ENCODE results near the gene RIMS4. TPM values are rescaled to one million over a fixed set of nuclear protein-coding genes. Genes with fewer than 3 reads are reported as not detected.

Gene RIMS4
- total RNA-seq, 1 experiment from 2014 or later, result 4.0 TPM

DNA sequence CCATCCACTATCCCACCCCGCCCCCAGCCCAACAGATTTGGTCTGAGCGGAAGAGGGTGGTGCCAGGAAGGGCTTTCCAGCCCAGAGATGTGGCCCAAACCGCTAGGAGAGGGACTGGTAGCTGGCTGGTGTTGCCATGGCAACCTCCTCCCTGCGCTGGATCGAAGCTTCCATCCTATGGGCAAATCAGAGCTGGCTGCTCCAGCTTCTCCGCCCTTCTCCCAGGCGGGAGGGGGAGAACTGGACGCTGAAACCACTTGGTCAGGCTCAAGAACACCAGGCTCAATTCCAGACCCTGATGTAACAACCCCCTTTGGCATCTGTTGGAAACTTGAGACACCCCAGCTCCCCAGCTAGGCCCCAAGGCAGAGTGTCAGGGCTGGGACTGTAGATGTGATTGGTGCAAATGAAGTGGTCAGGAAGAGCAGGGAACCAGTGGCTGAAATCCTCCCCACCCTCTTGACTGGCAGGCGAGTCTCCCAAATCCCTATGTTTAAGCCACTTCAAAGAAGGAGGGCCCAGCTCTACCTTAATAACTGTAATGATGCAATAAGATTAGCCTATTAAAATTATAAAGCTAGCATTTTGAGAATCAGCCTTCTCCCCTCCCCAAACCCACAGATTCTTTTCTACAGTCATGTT lies 4.2 kb downstream of the RIMS4 start:
- CTCF ChIA-PET, result no interaction called here
- POLR2A ChIA-PET, result no interaction called here
- H3K36me3 ChIP-seq (ENCODE audit: control insufficient read depth, insufficient read depth, low read length), result no peaks in the 10 kb centered on the region
- no peaks in the 10 kb centered on the region for H3K9me3 ChIP-seq (ENCODE audit: control insufficient read depth, insufficient read depth, low read depth, low read length)
- BruUV-seq (replicated peaks), result no TSS peak
- intact Hi-C loops (cut with micrococcal nuclease; ENCODE audit: unreplicated experiment), result no loop called here
- no peaks in the 10 kb centered on the region for H3K4me1 ChIP-seq (ENCODE audit: control insufficient read depth, insufficient read depth, low read length)
- no peak for ATAC-seq
- in situ Hi-C loops (cut with HindIII; ENCODE audit: low pct_unique_long_range_greater_than_20kb, low sequenced_read_pairs), result no loop called here
- no peak for TF ChIP-seq REST (IDR thresholded peaks at IDR 0.05; ENCODE audit: insufficient read depth in 1 of 2, low read depth in 2 of 2, low read length in 1 of 2)
- no peak for TF ChIP-seq SIN3A (IDR thresholded peaks at IDR 0.05; ENCODE audit: borderline replicate concordance, insufficient read depth, low read depth, low read length)
- no peak for TF ChIP-seq POLR2AphosphoS5 (IDR thresholded peaks at IDR 0.05; ENCODE audit: low read depth, low read length)
- no peak for TF ChIP-seq TCF7L2 (IDR thresholded peaks at IDR 0.05; ENCODE audit: low read depth, low read length)
- TF ChIP-seq CTCF (IDR thresholded peaks at IDR 0.05), result no peak
- H3K27ac ChIP-seq (ENCODE audit: low read length), result no peak overlapping the region
- no peak for DNase-seq (ENCODE audit: low read depth, low spot score)
- H3K27me3 ChIP-seq (ENCODE audit: control insufficient read depth, insufficient read depth, low read length), result no peaks in the 10 kb centered on the region; the same call in 1 of the 2 replicates
- no peak overlapping the region for H3K4me3 ChIP-seq (ENCODE audit: low read depth in 2 of 2, low read length in 2 of 2)

- no peaks in the 10 kb centered on the region for H3K9me3 ChIP-seq (ENCODE audit: control insufficient read depth, insufficient read depth, low read depth, low read length)
- in situ Hi-C loops (cut with HindIII; ENCODE audit: low pct_unique_long_range_greater_than_20kb, low sequenced_read_pairs) (no loop called here), intact Hi-C loops (cut with micrococcal nuclease; ENCODE audit: unreplicated experiment) (no loop called here)
- no peak overlapping the region for H3K4me3 ChIP-seq (ENCODE audit: low read depth in 2 of 2, low read length in 2 of 2)
- ChIA-PET CTCF (no interaction called here), POLR2A (no interaction called here)
- no peak for DNase-seq (ENCODE audit: low read depth, low spot score)
- H3K27me3 ChIP-seq (ENCODE audit: control insufficient read depth, insufficient read depth, low read length), result no peaks in the 10 kb centered on the region
- H3K36me3 ChIP-seq (ENCODE audit: control insufficient read depth, insufficient read depth, low read length), result no peaks in the 10 kb centered on the region
- BruUV-seq (replicated peaks), result no TSS peak
- no peak for ATAC-seq
- H3K27ac ChIP-seq (ENCODE audit: low read length), result no peak overlapping the region
- H3K4me1 ChIP-seq (ENCODE audit: control insufficient read depth, insufficient read depth, low read length), result no peaks in the 10 kb centered on the region
- TF ChIP-seq POLR2AphosphoS5 (IDR thresholded peaks at IDR 0.05; ENCODE audit: low read depth, low read length) (no peak), CTCF (IDR thresholded peaks at IDR 0.05) (no peak), SIN3A (IDR thresholded peaks at IDR 0.05; ENCODE audit: borderline replicate concordance, insufficient read depth, low read depth, low read length) (no peak), REST (IDR thresholded peaks at IDR 0.05; ENCODE audit: insufficient read depth in 1 of 2, low read depth in 2 of 2, low read length in 1 of 2) (no peak), TCF7L2 (IDR thresholded peaks at IDR 0.05; ENCODE audit: low read depth, low read length) (no peak)
These were observed 4.9 kb downstream of the RIMS4 start for GRCh38 chr20:44805335-44805978.
